SH-SY5Y (cell line): Measurements from ENCODE around the gene GJA5.

Experiments used
- GATA2 ChIP-seq: IDR thresholded peaks from 2 replicates; pipeline ENCODE4 v1.6.1; 2011; ENCODE audit warnings: mild to moderate bottlenecking, low read depth, low read length
- GATA3 ChIP-seq: IDR thresholded peaks from 2 replicates; pipeline ENCODE4 v1.6.1; 2011; ENCODE audit warnings: low read depth, mild to moderate bottlenecking, low read length, moderate library complexity

DNA sequence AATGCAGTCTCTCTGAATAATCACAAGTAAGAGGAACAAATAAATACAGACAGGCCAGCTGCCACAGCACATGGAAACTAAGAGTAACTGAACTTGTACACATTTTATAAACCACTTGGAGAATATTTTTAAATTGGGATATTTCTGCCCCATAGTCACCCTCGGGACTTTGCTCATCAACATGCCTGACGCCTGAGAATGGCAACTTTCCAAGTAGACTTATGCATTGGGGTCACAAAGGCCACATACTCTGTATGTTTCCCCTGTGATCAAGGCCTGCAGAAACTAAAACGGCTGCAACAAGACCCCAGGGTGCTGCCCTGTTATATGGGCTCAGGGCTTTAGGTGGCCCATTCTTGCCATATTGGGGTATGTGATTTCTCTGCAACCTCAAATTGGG is 38.3 kb upstream of the GJA5 start:
- TF ChIP-seq GATA3: no peak
- TF ChIP-seq GATA2: no peak
